ENCODE measurements around the gene COL5A1. TPM values are rescaled to one million over a fixed set of nuclear protein-coding genes. Genes with fewer than 3 reads are reported as not detected.

Gene COL5A1
- total RNA-seq, 4 donors from 2014 or later, result 14.0 to 23.9 (median 19.2) TPM

GRCh38 chr9:134757216-134757975 is 115.8 kb downstream of the COL5A1 start:
- TF ChIP-seq, protein P1, sequence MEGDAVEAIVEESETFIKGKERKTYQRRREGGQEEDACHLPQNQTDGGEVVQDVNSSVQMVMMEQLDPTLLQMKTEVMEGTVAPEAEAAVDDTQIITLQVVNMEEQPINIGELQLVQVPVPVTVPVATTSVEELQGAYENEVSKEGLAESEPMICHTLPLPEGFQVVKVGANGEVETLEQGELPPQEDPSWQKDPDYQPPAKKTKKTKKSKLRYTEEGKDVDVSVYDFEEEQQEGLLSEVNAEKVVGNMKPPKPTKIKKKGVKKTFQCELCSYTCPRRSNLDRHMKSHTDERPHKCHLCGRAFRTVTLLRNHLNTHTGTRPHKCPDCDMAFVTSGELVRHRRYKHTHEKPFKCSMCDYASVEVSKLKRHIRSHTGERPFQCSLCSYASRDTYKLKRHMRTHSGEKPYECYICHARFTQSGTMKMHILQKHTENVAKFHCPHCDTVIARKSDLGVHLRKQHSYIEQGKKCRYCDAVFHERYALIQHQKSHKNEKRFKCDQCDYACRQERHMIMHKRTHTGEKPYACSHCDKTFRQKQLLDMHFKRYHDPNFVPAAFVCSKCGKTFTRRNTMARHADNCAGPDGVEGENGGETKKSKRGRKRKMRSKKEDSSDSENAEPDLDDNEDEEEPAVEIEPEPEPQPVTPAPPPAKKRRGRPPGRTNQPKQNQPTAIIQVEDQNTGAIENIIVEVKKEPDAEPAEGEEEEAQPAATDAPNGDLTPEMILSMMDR (IDR thresholded peaks at IDR 0.05; ENCODE audit: low read depth), result no peak

DNA sequence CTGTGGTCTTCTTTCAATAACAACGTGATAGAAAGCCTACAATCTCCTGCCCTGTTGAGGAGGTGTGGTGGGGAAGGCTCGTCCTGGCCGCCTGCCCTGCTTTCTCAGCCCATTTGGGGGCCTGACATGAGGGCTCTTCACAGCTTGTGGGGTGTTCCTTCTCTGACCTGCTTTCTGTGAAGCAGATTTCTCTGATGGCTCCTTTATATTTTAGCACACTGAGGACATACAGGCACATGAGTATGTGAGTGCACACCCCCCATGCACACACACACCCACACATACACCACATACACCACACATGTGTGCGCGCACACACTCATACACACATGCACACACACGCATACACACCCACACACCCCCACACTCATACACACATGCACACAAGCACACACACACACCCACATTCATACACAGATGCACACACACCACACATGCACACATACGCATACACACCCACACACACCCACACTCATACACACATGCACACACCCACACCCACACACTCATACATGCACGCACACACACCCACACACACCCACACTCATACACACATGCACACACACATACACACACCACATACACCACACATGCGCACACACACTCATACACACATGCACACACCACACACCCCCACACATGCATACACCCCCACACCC is 117.5 kb downstream of the COL5A1 start:
- TF ChIP-seq, protein P1 (IDR thresholded peaks at IDR 0.05; ENCODE audit: low read depth), result no peak

DNA sequence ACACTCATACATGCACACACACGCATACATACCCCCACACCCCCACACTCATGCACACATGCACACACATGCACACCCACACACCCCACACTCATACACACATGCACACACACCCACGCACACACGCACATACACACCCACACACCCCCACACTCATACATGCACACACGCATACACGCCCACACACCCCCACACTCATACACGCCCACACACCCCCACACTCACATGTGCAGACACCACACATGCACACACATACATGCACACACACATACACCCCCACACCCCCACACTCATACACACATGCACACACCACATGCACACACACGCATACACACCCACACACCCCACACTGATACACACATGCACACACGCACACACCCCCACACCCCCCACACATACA is 118.3 kb downstream of the COL5A1 start:
- TF ChIP-seq, protein P1 (IDR thresholded peaks at IDR 0.05; ENCODE audit: low read depth), result no peak

DNA sequence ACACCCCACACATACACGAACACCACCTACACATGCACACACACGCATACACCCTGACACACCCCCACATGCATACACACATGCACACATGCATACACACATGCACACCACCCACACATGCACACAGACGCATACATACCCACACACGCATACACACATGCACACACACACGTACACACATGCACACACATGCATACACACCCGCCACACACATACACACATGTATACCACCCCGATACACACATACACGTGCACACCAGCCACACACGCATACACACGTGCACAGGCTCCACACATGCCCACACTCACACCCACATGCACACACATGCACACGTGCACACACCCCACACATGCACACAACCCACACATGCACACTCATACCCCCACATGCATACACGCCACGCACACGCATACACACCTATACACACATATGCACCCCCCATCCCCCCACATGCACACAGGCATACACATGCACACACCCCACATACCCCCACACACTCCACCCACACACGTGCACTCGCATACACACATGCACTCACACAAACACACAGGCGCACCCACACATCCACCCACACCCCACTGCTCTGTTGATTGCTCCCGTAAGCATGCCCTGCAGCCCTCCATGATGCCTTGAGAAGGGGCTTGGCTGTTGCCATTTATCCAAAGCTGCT is 119.3 kb downstream of the COL5A1 start:
- TF ChIP-seq, protein P1 (IDR thresholded peaks at IDR 0.05; ENCODE audit: low read depth), result no peak

DNA sequence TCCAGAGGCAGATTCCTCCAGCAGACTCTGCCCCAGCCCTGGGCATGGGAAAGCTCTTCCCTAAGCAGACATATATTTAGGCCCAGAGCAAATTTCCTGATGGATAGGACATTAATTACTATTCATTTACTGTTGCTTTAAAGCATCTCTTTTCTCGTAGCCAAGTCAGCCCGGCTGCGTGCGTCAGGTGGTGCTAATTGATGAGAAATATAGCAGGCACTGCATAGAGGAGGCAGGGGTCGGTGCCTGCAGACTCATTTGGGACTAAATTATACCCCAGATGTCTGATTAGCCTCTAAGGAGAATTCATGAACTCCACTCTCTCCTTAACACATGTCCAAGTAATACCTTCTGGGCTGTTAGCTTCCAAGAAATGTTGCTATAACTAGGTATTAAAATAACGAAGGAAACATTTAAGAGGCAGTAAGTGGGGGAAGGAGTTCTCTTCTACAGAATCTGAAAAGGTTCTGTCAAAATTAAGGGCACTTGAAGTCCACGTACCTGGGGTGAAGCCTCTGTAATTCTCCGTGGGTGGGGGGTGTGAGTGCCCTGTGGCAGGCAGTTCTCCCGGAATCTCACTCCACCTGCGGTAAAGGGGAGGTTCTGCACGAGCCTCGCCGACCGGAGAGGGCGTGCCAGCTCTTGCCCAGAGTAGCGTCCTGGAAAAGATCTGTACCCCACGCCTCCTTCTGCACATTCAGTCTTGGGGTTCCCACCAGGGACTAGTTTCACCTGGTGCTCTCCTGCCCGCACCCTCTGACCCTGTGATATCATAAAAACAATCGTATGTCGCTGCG is 123.1 kb downstream of the COL5A1 start:
- TF ChIP-seq, protein P1 (IDR thresholded peaks at IDR 0.05; ENCODE audit: low read depth), result no peak

- TF ChIP-seq, protein P1 (IDR thresholded peaks at IDR 0.05; ENCODE audit: low read depth), result no peak
These were observed 124.2 kb downstream of the COL5A1 start for GRCh38 chr9:134765785-134766184.

Measured in subcutaneous adipose tissue (tissue), 4 donors.